Keratinocyte (primary cell): ENCODE data around the gene ANKS1B. TPM values are rescaled to one million over a fixed set of nuclear protein-coding genes. Genes with fewer than 3 reads are reported as not detected.

ENCODE experiments used
- DNase-seq: peaks from one replicate; pipeline ENCODE4 v3.0.0-alpha.2; 2011; ENCODE audit warnings: low read depth, missing footprints, low spot score
- FAIRE-seq: peaks from 2 replicates; lab custom pipeline; 2011; peaks lifted over from hg19 to GRCh38; lab: Jason Lieb, UNC
- H2AFZ ChIP-seq: 2 replicates; pipeline ENCODE4 v1.6.0; 2012; ENCODE audit warnings: low read length, control low read depth, inconsistent platforms; ENCODE audit not compliant: control insufficient read depth
- H3K27ac ChIP-seq: 2 replicates; pipeline ENCODE4 v1.5.1; 2011; ENCODE audit warnings: low read length; ENCODE audit not compliant: control insufficient read depth, insufficient read depth
- H3K27me3 ChIP-seq: 3 replicates; pipeline ENCODE4 v1.6.0; 2011; ENCODE audit warnings: low read length; ENCODE audit not compliant: control insufficient read depth, insufficient read depth; ENCODE audit errors: extremely low read depth
- H3K36me3 ChIP-seq, 2 experiments: 2 replicates in 1 of 2; 3 replicates in 1 of 2; pipeline ENCODE4 v1.5.1; 2011; ENCODE audit warnings: low read length in 2 of 2, mild to moderate bottlenecking in 1 of 2; ENCODE audit not compliant: control insufficient read depth in 2 of 2, insufficient read depth in 2 of 2; ENCODE audit errors: extremely low read depth in 1 of 2
- H3K4me1 ChIP-seq: 3 replicates; pipeline ENCODE4 v1.5.1; 2011; ENCODE audit warnings: low read length; ENCODE audit not compliant: control insufficient read depth, insufficient read depth; ENCODE audit errors: extremely low read depth
- H3K4me2 ChIP-seq: 3 replicates; pipeline ENCODE4 v1.6.0; 2011; ENCODE audit warnings: low read depth, low read length; ENCODE audit not compliant: control insufficient read depth, insufficient read depth; ENCODE audit errors: extremely low read depth
- H3K4me3 ChIP-seq, 3 experiments: fragments of 200-600 bp in 1 of 3; sonication (generic) in 1 of 3; 2 replicates in 2 of 3; 3 replicates in 1 of 3; pipeline ENCODE4 v1.5.1; 2011 to 2016; ENCODE audit warnings: low read length in 3 of 3, mild to moderate bottlenecking in 3 of 3, control low read depth in 2 of 3, inconsistent platforms in 1 of 3, low read depth in 1 of 3, mixed read lengths in 1 of 3, mixed run types in 1 of 3, moderate library complexity in 1 of 3; ENCODE audit not compliant: control insufficient read depth in 2 of 3, insufficient read depth in 2 of 3; ENCODE audit errors: extremely low read depth in 1 of 3
- H3K79me2 ChIP-seq: 2 replicates; pipeline ENCODE4 v1.6.0; 2012; ENCODE audit warnings: low read length; ENCODE audit not compliant: control insufficient read depth, insufficient read depth
- H3K9ac ChIP-seq: 3 replicates; pipeline ENCODE4 v1.6.0; 2011; ENCODE audit warnings: low read length; ENCODE audit not compliant: control insufficient read depth, insufficient read depth; ENCODE audit errors: extremely low read depth
- H3K9me1 ChIP-seq: 3 replicates; pipeline ENCODE4 v1.6.0; 2011; ENCODE audit warnings: low read length; ENCODE audit not compliant: control insufficient read depth, insufficient read depth; ENCODE audit errors: extremely low read depth
- H3K9me3 ChIP-seq: 2 replicates; pipeline ENCODE4 v1.5.1; 2012; ENCODE audit warnings: low read depth, low read length; ENCODE audit not compliant: control insufficient read depth
- H4K20me1 ChIP-seq: 3 replicates; pipeline ENCODE4 v1.6.0; 2011; ENCODE audit warnings: low read length; ENCODE audit not compliant: control insufficient read depth, insufficient read depth; ENCODE audit errors: extremely low read depth
- CTCF ChIP-seq, 3 experiments: IDR thresholded peaks in 1 of 3; conservative IDR thresholded peaks in 1 of 3; optimal IDR thresholded peaks in 1 of 3; 2 replicates in 2 of 3; 3 replicates in 1 of 3; pipeline versions ENCODE3 to v1.5.1; 2011; ENCODE audit warnings: low read length in 3 of 3, mild to moderate bottlenecking in 3 of 3, moderate library complexity in 2 of 3, control low read depth in 1 of 3, inconsistent platforms in 1 of 3; ENCODE audit not compliant: insufficient read depth in 2 of 3; ENCODE audit errors: extremely low read depth in 1 of 3
- EZH2 ChIP-seq: IDR thresholded peaks from one replicate; pipeline ENCODE4 v1.6.1; 2012; ENCODE audit warnings: inconsistent platforms, mild to moderate bottlenecking, low read length, moderate library complexity
- dilution Hi-C: fragments of 300-500 bp; cut with MboI; formaldehyde crosslinking; loops from one replicate; pipeline ENCODE4 v1.7.0; 2020; ENCODE audit warnings: low sequenced_read_pairs; ENCODE audit not compliant: extremely low pct_ligation_motif_present
- polyA plus RNA-seq, 5 experiments: library from polyadenylated mRNA; depleted of rRNA in 3 of 5; stranded (reverse) in 3 of 5; stranded (forward) in 1 of 5; unstranded in 1 of 5; fragments of >200 nt; gene quantifications; 1 replicate in 1 of 5; 2 replicates in 3 of 5; 3 replicates in 1 of 5; pipeline versions ENCODE4 v1.2.1 to v1.2.3, GENCODE V29; 2011 to 2012; ENCODE audit warnings: missing spikeins in 2 of 5, low read depth in 1 of 5, low replicate concordance in 1 of 5

ANKS1B gene
- polyA plus RNA-seq, 1 donor (not counting 4 experiments of a cell fraction or from before 2014, with no cell fraction given), result not detected

- FAIRE-seq (no peak), DNase-seq (no peak)
- Histone ChIP-seq H3K27ac (no peak overlapping the region), H4K20me1 (no peaks in the 10 kb centered on the region), H3K79me2 (no peaks in the 10 kb centered on the region), H3K36me3 (no peaks in the 10 kb centered on the region), H3K9me1 (no peaks in the 10 kb centered on the region), H3K4me2 (no peak overlapping the region), H2AFZ (no peak overlapping the region), H3K4me1 (no peaks in the 10 kb centered on the region), H3K4me3 (no peak overlapping the region), H3K27me3 (no peaks in the 10 kb centered on the region), H3K9ac (no peak overlapping the region), H3K9me3 (no peaks in the 10 kb centered on the region)
- TF ChIP-seq CTCF (optimal IDR thresholded peaks at IDR 0.05 in 1 of 3, IDR thresholded peaks at IDR 0.05 in 1 of 3, conservative IDR thresholded peaks at IDR 0.05 in 1 of 3; ENCODE audit: extremely low read depth in 1 of 3, insufficient read depth in 2 of 3, low read length in 3 of 3) (no peak), EZH2 (no peak)
- dilution Hi-C loops, result no loop called here
These were observed 1188.0 kb downstream of the ANKS1B start for GRCh38 chr12:98796745-98797144.

GRCh38 chr12:98793121-98793520 lies 1191.6 kb downstream of the ANKS1B start:
- FAIRE-seq (no peak), DNase-seq (no peak)
- H3K79me2 ChIP-seq, result no peaks in the 10 kb centered on the region
- TF ChIP-seq EZH2, result no peak
- TF ChIP-seq CTCF (optimal IDR thresholded peaks at IDR 0.05 in 1 of 3, IDR thresholded peaks at IDR 0.05 in 1 of 3, conservative IDR thresholded peaks at IDR 0.05 in 1 of 3; ENCODE audit: extremely low read depth in 1 of 3, insufficient read depth in 2 of 3, low read length in 3 of 3), result no peak
- no peaks in the 10 kb centered on the region for H3K27me3 ChIP-seq
- H3K4me3 ChIP-seq, result no peak overlapping the region
- no peaks in the 10 kb centered on the region for H4K20me1 ChIP-seq
- H3K36me3 ChIP-seq, result no peaks in the 10 kb centered on the region
- no peak overlapping the region for H3K4me2 ChIP-seq
- no peak overlapping the region for H2AFZ ChIP-seq
- dilution Hi-C loops, result no loop called here
- no peaks in the 10 kb centered on the region for H3K9me3 ChIP-seq
- no peak overlapping the region for H3K27ac ChIP-seq
- no peak overlapping the region for H3K9ac ChIP-seq
- no peaks in the 10 kb centered on the region for H3K9me1 ChIP-seq
- no peaks in the 10 kb centered on the region for H3K4me1 ChIP-seq
